SK-N-SH treated with all-trans-retinoic acid at 6 μM for 48 hours (cell line): ENCODE results near the gene FBXL22.

Source experiments
- ARNTL ChIP-seq: fragments of 450-650 bp; formaldehyde crosslinking; IDR thresholded peaks from 2 replicates; pipeline ENCODE4 v1.5.0; 2020; ENCODE audit warnings: low read depth, mild to moderate bottlenecking, moderate library complexity, borderline replicate concordance
- CSDC2 ChIP-seq: fragments of 250-450 bp; sonication (Bioruptor Pico); IDR thresholded peaks from 2 replicates; pipeline ENCODE4 v1.5.0; 2020; ENCODE audit warnings: mild to moderate bottlenecking, moderate library complexity
- GLIS3 ChIP-seq: fragments of 250-450 bp; sonication (Bioruptor Pico); IDR thresholded peaks from 2 replicates; pipeline ENCODE4 v1.5.0; 2020; ENCODE audit warnings: mild to moderate bottlenecking, moderate library complexity
- PATZ1 ChIP-seq: fragments of 250-450 bp; sonication (Bioruptor Pico); IDR thresholded peaks from 2 replicates; pipeline ENCODE4 v1.8.0; 2020; ENCODE audit warnings: mild to moderate bottlenecking, moderate library complexity, borderline replicate concordance
- PPARA ChIP-seq: fragments of 250-450 bp; sonication (Bioruptor Pico); IDR thresholded peaks from 2 replicates; pipeline ENCODE4 v1.5.0; 2020; ENCODE audit warnings: mild to moderate bottlenecking, borderline replicate concordance
- RARB ChIP-seq: fragments of 250-450 bp; sonication (Bioruptor Pico); IDR thresholded peaks from 2 replicates; pipeline ENCODE4 v1.8.0; 2021; ENCODE audit warnings: mild to moderate bottlenecking, moderate library complexity
- TCF4 ChIP-seq: fragments of 250-450 bp; sonication (Bioruptor Pico); IDR thresholded peaks from 2 replicates; pipeline ENCODE4 v1.8.0; 2021; ENCODE audit warnings: mild to moderate bottlenecking, moderate library complexity, borderline replicate concordance
- TOX ChIP-seq: fragments of 250-450 bp; sonication (Bioruptor Pico); IDR thresholded peaks from 2 replicates; pipeline ENCODE4 v1.8.0; 2021; ENCODE audit warnings: mild to moderate bottlenecking, moderate library complexity, borderline replicate concordance
- ZC3H10 ChIP-seq: fragments of 250-450 bp; sonication (Bioruptor Pico); IDR thresholded peaks from 2 replicates; pipeline ENCODE4 v1.5.1; 2021; ENCODE audit warnings: mild to moderate bottlenecking, moderate library complexity
- ZFP3 ChIP-seq: fragments of 250-450 bp; sonication (Bioruptor Pico); IDR thresholded peaks from 2 replicates; pipeline ENCODE4 v1.5.0; 2020; ENCODE audit warnings: mild to moderate bottlenecking, moderate library complexity
- ZFP30 ChIP-seq: fragments of 450-650 bp; formaldehyde crosslinking; IDR thresholded peaks from 2 replicates; pipeline ENCODE4 v1.5.0; 2022; ENCODE audit warnings: mild to moderate bottlenecking, moderate library complexity
- ZNF70 ChIP-seq: fragments of 450-650 bp; formaldehyde crosslinking; IDR thresholded peaks from 2 replicates; pipeline ENCODE4 v1.5.0; 2020; ENCODE audit warnings: mild to moderate bottlenecking, moderate library complexity
- TF ChIP-seq, protein P1 (sequence below): fragments of 250-450 bp; sonication (Bioruptor Pico); IDR thresholded peaks from 2 replicates; pipeline ENCODE4 v1.5.1; 2020; ENCODE audit warnings: low read depth, mild to moderate bottlenecking, moderate library complexity
- TF ChIP-seq, protein P2 (sequence below): fragments of 250-450 bp; sonication (Bioruptor Pico); IDR thresholded peaks from 2 replicates; pipeline ENCODE4 v1.5.1; 2021; ENCODE audit warnings: mild to moderate bottlenecking, moderate library complexity

- TF ChIP-seq ARNTL (CRISPR knock-in tag) (no peak), PPARA (no peak), RARB (no peak), GLIS3 (CRISPR knock-in tag) (no peak), TCF4 (CRISPR knock-in tag) (no peak), ZFP30 (CRISPR knock-in tag) (no peak), PATZ1 (CRISPR knock-in tag) (no peak), ZFP3 (CRISPR knock-in tag) (no peak), ZNF70 (no peak), TOX (CRISPR knock-in tag) (no peak), CSDC2 (no peak), ZC3H10 (CRISPR knock-in tag) (no peak)
- TF ChIP-seq, protein P1, sequence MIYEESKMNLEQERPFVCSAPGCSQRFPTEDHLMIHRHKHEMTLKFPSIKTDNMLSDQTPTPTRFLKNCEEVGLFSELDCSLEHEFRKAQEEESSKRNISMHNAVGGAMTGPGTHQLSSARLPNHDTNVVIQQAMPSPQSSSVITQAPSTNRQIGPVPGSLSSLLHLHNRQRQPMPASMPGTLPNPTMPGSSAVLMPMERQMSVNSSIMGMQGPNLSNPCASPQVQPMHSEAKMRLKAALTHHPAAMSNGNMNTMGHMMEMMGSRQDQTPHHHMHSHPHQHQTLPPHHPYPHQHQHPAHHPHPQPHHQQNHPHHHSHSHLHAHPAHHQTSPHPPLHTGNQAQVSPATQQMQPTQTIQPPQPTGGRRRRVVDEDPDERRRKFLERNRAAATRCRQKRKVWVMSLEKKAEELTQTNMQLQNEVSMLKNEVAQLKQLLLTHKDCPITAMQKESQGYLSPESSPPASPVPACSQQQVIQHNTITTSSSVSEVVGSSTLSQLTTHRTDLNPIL (CRISPR knock-in tag): no peak
- TF ChIP-seq, protein P2, sequence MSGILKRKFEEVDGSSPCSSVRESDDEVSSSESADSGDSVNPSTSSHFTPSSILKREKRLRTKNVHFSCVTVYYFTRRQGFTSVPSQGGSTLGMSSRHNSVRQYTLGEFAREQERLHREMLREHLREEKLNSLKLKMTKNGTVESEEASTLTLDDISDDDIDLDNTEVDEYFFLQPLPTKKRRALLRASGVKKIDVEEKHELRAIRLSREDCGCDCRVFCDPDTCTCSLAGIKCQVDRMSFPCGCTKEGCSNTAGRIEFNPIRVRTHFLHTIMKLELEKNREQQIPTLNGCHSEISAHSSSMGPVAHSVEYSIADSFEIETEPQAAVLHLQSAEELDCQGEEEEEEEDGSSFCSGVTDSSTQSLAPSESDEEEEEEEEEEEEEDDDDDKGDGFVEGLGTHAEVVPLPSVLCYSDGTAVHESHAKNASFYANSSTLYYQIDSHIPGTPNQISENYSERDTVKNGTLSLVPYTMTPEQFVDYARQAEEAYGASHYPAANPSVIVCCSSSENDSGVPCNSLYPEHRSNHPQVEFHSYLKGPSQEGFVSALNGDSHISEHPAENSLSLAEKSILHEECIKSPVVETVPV (CRISPR knock-in tag): no peak
Observed at GRCh38 chr15:63582179-63582578, 15.0 kb upstream of the FBXL22 start.
